Midbrain (tissue), 1 donor: ENCODE results near the gene DPPA4.

Source experiments
- DNase-seq: peaks from one replicate; lab custom pipeline; 2025; lab: John Stamatoyannopoulos, UW

The DPPA4 gene

DNA sequence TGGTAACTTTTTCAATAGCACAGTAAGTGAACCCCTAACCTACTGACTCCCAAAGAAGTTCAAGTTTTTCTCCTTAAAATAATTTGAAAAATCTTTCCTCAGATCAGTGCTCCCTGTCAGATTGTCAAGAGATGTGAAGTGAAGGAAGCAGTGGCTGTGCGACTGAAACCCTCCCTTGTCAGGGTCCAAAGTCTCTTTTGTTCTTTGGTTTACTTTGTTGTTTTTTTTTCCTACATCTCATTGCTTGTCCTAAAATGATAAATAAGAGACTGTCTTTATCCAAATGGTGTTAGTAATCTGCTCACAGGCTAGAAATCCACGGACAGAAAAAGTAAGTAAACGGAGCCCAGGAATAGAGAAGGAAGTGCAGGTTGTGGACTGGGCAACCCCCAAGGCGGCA lies 976 bp upstream of the DPPA4 start:
- DNase-seq = no peak

DNA sequence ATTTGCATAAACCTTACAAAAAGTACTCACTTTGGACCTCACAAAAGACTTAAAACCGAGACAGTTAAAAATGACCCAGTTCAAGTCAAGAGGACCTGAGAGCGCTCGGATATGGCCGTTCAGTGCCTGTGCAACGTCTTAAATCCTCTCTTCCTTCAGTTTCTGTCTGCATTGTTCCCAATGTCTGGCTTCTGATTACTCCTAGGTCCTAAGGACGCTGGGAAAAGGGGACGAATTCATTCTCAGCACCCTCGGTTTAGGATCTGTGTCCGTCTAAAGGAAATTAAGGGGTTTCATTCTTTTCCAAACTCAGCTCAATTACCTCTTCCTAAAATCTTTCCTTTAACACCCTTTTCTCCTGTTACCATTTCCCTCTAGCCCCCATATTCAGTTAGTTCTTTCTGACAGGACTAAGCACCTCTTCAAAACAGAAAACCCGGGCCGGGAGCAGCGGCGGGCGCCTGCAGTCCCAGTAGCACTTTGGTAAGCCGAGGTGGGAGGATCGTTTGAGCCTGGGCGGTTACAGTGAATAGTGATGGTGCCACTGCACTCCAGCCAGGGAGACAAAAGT lies 970 bp downstream of the DPPA4 start:
- no peak for DNase-seq

DNA sequence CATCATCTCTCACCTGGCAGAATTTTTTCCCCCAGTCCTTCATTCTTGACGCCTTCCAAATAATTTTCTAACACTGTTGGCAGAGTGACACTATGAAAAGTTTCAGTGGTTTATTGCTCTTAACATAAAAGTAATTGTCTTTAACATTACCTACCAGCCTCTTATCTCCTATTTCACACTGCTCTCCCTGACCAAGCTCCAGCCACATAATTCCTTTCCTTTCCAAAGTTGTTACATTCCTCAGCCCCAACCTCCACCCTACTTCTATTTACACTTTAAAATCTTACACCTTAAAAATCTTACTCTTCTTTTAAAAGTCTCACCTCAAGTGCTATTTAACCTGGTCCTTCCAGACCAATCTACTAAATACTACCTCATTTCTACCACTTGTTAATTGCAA lies 2.8 kb downstream of the DPPA4 start:
- no peak for DNase-seq

DNA sequence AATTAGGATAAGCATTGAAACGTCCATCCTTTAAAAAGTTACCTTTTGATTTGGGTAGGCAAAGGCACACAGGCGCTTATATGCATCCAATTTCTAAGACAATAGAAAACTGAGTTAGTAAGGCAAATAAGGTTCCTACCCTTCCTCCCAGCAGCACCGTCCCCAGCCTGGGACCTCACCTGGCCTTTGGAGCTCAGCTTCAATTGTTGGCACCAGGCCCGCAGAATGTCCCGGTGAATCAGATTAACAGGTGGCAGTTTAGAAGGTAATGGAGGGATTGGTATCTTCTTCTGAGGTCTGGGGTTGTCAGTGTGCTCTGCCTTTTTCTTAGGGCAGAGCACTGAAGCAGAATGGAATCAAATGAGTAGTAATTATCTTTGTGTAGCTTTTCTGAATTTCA lies 5.7 kb downstream of the DPPA4 start:
- no peak for DNase-seq

DNA sequence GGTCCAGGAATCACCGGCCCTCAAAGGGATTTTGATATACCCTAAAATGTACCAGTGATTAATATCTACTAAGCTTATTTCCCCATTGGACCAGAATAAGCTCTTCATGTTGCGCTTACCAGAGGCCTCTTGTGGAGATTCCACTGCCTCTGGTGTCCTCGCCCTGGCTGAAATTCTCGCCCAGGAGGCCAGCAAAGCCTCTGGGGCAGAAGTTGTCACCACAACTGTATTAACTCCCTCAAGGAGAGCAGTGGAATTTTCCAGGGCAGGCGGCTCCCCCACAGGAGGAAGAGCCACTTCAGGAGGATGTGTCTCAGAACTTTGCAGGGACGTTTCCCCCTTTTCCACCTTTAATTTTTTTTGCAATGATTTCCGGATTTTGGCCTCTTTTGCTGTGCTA lies 6.9 kb downstream of the DPPA4 start:
- no peak for DNase-seq

DNA sequence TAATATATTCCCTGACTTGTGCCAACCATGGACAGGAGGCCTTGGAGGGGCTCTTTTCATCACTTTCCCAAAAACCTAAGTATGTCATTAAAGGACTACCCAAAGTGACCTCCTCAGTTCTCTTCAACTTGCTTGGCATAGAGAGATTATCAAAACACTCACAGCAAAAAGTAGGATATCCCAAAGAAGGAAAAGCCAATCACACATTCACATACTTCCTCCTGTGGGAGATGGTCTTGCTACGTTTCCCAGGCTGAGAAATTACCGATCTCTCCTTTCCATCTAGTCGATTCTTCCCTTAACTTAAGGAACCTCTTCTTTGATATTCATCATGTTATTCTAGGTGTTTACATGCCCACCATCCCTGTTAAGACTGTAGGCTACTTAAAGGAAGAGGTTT lies 9.1 kb downstream of the DPPA4 start:
- DNase-seq = no peak

DNA sequence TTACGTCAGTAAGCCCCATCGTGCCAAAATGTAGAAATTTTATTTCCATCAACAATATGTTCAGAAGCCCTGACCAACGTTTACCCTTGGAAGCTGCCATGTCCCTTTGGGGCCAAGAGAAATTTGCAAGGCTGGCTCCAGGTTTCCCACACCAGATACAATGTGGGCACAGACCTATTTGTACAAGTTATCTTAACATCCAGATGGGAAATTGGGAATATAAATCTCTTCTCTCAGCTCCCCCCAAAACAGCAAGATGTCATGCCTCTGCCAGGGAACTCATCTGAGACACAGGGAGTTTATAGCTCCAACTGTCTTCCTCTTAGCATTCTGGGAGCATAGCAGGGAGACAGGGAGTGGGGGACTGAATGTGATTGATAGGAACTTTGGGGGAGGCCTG lies 11.7 kb downstream of the DPPA4 start:
- no peak for DNase-seq

DNA sequence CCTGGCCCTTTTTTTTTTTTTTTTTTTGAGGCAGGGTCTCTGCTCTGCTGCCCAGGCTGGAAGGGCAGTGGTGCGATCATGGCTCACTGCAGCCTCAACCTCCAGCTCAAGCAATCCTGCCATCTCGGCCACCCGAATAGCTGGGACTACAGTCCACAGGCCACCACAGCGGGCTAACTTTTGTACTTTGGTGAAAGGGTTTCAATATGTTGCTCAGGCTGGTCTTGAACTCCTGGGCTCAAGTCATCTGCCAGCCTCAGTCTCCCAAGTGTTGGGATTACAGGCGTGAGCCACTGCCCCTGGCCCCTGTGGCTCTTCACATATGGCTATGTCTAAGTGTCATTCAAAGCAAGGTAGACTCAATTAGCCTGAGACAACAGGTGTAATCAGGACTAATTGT lies 12.2 kb downstream of the DPPA4 start:
- DNase-seq = no peak

DNA sequence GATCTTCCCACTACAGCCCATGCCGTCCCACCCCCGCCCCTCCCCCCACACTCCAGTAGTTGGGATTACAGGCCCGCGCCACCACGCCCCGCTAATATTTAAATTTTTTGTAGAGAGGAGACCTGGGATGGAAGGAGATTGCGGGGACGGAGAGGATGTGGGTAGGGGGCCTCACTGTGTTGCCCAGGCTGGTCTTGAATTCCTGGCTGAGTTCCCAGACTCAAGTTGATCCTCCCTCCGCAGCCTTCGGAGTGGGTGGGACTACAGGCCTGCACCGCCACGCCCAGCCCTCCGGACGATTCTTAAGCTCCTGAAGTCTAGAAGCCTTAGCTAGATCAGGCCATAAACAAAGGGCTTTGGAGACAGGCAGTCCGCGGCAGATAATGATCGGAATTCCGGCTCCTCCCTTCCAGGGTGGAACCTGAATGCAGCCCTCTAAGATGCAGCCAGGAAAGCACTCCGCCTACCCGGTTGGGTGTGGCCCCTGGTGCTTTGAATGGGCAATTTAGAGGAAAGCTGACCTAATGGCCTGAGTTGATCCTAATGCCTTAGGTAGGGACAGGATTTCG lies 21.1 kb downstream of the DPPA4 start, which contains the start of gene DPPA2:
Gene DPPA2, minus strand, starts transcription at position 356 of the 569 bp plus-strand sequence. CDS start 1,975 bp downstream, outside the sequence.
- DNase-seq = no peak

DNA sequence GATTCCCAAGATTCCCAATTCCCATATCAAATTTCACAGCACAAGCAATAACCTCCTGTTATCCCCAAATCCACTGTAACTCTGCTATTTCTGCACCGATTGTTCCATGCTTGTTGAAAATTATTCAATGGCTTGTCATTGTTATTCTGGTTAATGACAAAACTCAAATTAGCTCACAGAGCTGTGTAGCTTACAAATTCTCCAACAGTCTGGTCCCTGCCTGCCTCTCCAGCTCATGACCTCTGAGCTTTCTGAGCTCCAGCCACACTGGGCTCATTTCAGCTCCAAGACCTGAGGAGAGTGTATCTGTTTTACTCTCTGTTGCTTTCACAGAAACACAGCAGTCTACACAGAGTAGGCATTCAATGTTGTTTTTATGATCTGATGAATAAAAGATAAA lies 24.3 kb downstream of the DPPA4 start:
- DNase-seq = no peak

DNA sequence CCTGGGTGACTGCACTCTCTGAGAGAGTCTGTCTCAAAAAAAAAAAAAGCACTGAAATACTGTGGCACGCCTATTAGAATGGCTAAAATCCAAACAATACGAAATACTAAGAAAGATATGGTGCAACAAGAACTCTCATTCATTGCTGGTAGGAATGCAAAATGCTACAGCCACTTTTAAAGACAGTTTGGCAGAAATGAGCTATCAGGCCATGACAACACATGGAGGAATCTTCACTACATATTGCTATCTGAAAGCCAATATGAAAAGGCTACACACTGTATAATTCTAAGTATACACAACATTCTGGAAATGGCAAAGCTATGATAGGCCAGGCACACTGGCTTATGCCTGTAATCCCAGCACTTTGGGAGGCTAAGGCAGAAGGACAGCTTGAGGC lies 39.9 kb downstream of the DPPA4 start:
- DNase-seq = no peak

DNA sequence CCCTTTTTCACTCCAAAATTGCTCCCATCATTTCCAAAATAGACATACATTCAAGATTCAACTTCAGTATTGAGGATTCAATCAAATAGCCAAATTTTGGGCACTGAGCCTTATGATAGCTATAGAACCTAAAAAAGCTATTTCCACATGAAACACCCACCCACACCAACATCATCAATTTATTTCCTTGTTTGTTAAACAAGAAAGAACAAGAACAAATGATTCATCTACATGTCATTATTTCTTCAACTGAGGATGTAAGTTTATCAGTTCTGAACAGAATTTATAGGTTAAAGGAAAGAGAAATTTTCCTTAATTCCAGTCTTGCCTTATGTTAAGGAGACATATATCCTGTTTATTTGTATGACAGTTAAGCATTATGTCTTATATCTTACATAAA lies 53.3 kb downstream of the DPPA4 start:
- no peak for DNase-seq

DNA sequence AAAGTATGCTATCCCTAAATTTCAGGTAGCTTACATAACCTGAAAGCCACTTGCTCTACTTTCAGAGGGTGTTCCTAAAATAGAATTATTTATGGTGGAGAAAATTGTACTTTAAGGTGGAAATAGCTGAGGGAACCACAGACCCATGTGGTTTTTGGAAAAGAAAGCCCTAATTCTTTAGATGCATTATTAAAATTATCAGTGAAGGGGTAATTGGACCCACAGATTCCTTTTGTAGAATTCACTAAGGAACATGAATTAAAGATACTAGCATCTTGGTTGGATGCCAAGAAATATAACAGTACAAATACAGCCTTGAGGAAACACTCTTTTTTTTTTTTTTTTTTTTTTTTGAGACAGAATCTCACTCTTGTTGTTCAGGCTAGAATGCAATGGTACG lies 58.8 kb downstream of the DPPA4 start:
- no peak for DNase-seq

DNA sequence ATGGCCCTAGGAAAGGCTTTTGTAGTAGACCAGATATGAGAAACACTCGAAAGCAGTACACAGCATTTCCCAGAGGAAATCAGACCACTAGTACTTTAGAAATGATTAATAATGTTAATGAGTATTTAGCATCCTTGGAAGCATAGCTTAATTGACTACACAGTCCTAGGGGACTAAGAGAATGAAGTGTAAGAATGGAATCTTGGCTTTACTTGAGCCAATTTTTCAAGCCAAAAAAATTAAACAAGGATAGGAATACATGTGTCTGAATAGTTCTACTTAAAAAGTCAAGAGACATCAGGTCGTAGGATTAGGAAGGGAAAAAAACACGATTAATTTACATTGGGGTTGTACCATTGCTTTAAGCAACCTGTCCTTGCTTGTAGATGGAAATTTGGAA lies 59.2 kb downstream of the DPPA4 start:
- no peak for DNase-seq
